HAP-1 (cell line): ENCODE data around the gene CCDC171.

Experiments
- DNase-seq, 2 experiments: peaks; one replicate each; pipeline ENCODE4 v3.0.0-alpha.2; 2016 to 2020; ENCODE audit warnings: low spot score in 2 of 2
- H3K27me3 ChIP-seq: fragments of 250-450 bp; sonication (Bioruptor Pico); 2 replicates; pipeline ENCODE4 v1.5.1; 2020; ENCODE audit warnings: low read depth, mild to moderate bottlenecking, moderate library complexity
- H3K36me3 ChIP-seq: fragments of 250-450 bp; sonication (Bioruptor Pico); replicated peaks from 2 replicates; pipeline ENCODE4 v1.5.1; 2020; ENCODE audit warnings: mild to moderate bottlenecking
- H3K4me1 ChIP-seq: fragments of 250-450 bp; sonication (Bioruptor Pico); 2 replicates; pipeline ENCODE4 v1.5.1; 2020; ENCODE audit warnings: mild to moderate bottlenecking
- H3K4me3 ChIP-seq: fragments of 250-450 bp; sonication (Bioruptor Pico); 2 replicates; pipeline ENCODE4 v1.5.1; 2020; ENCODE audit warnings: mild to moderate bottlenecking, moderate library complexity
- H3K9me3 ChIP-seq: fragments of 250-450 bp; sonication (Bioruptor Pico); 2 replicates; pipeline ENCODE4 v1.5.1; 2020; ENCODE audit warnings: mild to moderate bottlenecking, moderate library complexity
- in situ Hi-C: fragments of 300-500 bp; cut with MboI; formaldehyde crosslinking; loops from 3 replicates; pipeline ENCODE4 v1.14.3; 2020; ENCODE audit warnings: low sequenced_read_pairs, inconsistent platforms, mixed read lengths

Gene CCDC171

GRCh38 chr9:15846611-15847010 lies 293.8 kb downstream of the CCDC171 start:
- no peak for DNase-seq
- H3K9me3 ChIP-seq = no peaks in the 10 kb centered on the region
- H3K4me3 ChIP-seq = no peak overlapping the region
- in situ Hi-C loops = no loop called here
- H3K36me3 ChIP-seq = no peaks in the 10 kb centered on the region
- H3K27me3 ChIP-seq = no peaks in the 10 kb centered on the region
- no peaks in the 10 kb centered on the region for H3K4me1 ChIP-seq

GRCh38 chr9:15849871-15850270 lies 297.0 kb downstream of the CCDC171 start:
- Histone ChIP-seq H3K4me1 (no peaks in the 10 kb centered on the region), H3K27me3 (0 out of 2 replicates have a peak, but pooled peaks cover under 1% of the 10 kb centered on the region), H3K9me3 (no peaks in the 10 kb centered on the region), H3K4me3 (no peak overlapping the region), H3K36me3 (no peaks in the 10 kb centered on the region)
- in situ Hi-C loops = no loop called here
- DNase-seq = no peak

GRCh38 chr9:15851766-15852165 lies 298.9 kb downstream of the CCDC171 start:
- H3K4me3 ChIP-seq = no peak overlapping the region
- no peaks in the 10 kb centered on the region for H3K9me3 ChIP-seq
- in situ Hi-C loops = no loop called here
- H3K36me3 ChIP-seq = no peaks in the 10 kb centered on the region
- DNase-seq = no peak
- no peaks in the 10 kb centered on the region for H3K4me1 ChIP-seq
- 0 out of 2 replicates have a peak, but pooled peaks cover 2% of the 10 kb centered on the region for H3K27me3 ChIP-seq

- DNase-seq = no peak
- Histone ChIP-seq H3K27me3 (0 out of 2 replicates have a peak, but pooled peaks cover 2% of the 10 kb centered on the region), H3K36me3 (no peaks in the 10 kb centered on the region), H3K4me3 (no peak overlapping the region), H3K4me1 (no peaks in the 10 kb centered on the region), H3K9me3 (0 out of 2 replicates have a peak, but pooled peaks cover 2% of the 10 kb centered on the region)
- in situ Hi-C loops = no loop called here
Measured at GRCh38 chr9:15856591-15856990, 303.7 kb downstream of the CCDC171 start.

GRCh38 chr9:15867334-15867733 lies 314.5 kb downstream of the CCDC171 start:
- H3K4me3 ChIP-seq = no peak overlapping the region
- H3K4me1 ChIP-seq = no peaks in the 10 kb centered on the region
- in situ Hi-C loops = no loop called here
- no peaks in the 10 kb centered on the region for H3K36me3 ChIP-seq
- no peak for DNase-seq
- no peaks in the 10 kb centered on the region; the same call in 1 of the 2 replicates for H3K27me3 ChIP-seq
- H3K9me3 ChIP-seq = no peaks in the 10 kb centered on the region

- H3K9me3 ChIP-seq = no peaks in the 10 kb centered on the region
- H3K36me3 ChIP-seq = no peaks in the 10 kb centered on the region
- in situ Hi-C loops = no loop called here
- no peak for DNase-seq
- peaks cover 6% of the 10 kb centered on the region; the same call in 1 of the 2 replicates for H3K27me3 ChIP-seq
- H3K4me1 ChIP-seq = no peaks in the 10 kb centered on the region
- H3K4me3 ChIP-seq = no peak overlapping the region
Measured at GRCh38 chr9:15867988-15868387, 315.1 kb downstream of the CCDC171 start.

- Histone ChIP-seq H3K36me3 (no peaks in the 10 kb centered on the region), H3K9me3 (no peaks in the 10 kb centered on the region), H3K4me3 (no peak overlapping the region), H3K27me3 (peaks cover 6% of the 10 kb centered on the region; the same call in 1 of the 2 replicates), H3K4me1 (no peaks in the 10 kb centered on the region)
- in situ Hi-C loops = no loop called here
- DNase-seq = peak in 1 of 2 experiments; percentile 55
Measured at GRCh38 chr9:15873573-15874177, 320.8 kb downstream of the CCDC171 start.

GRCh38 chr9:15882328-15882727 lies 329.5 kb downstream of the CCDC171 start:
- no peaks in the 10 kb centered on the region for H3K36me3 ChIP-seq
- in situ Hi-C loops = loop anchor here (25.0 kb wide), 1 partner anchor 255 kb away; no protein-coding TSS in a partner anchor
- no peaks in the 10 kb centered on the region for H3K4me1 ChIP-seq
- H3K27me3 ChIP-seq = no peaks in the 10 kb centered on the region; the same call in 1 of the 2 replicates
- no peaks in the 10 kb centered on the region for H3K9me3 ChIP-seq
- DNase-seq = no peak
- H3K4me3 ChIP-seq = no peak overlapping the region

- Histone ChIP-seq H3K27me3 (no peaks in the 10 kb centered on the region; the same call in 1 of the 2 replicates), H3K4me3 (no peak overlapping the region), H3K9me3 (no peaks in the 10 kb centered on the region), H3K4me1 (no peaks in the 10 kb centered on the region), H3K36me3 (no peaks in the 10 kb centered on the region)
- in situ Hi-C loops = loop anchor here (25.0 kb wide), 1 partner anchor 254 kb away; no protein-coding TSS in a partner anchor
- no peak for DNase-seq
Measured at GRCh38 chr9:15882883-15883282, 330.0 kb downstream of the CCDC171 start.

- Histone ChIP-seq H3K36me3 (no peaks in the 10 kb centered on the region), H3K9me3 (no peaks in the 10 kb centered on the region), H3K4me1 (no peaks in the 10 kb centered on the region), H3K4me3 (no peak overlapping the region), H3K27me3 (no peaks in the 10 kb centered on the region)
- DNase-seq = no peak
- in situ Hi-C loops = loop anchor here (25.0 kb wide), 1 partner anchor 252 kb away; no protein-coding TSS in a partner anchor
Measured at GRCh38 chr9:15885464-15885863, 332.6 kb downstream of the CCDC171 start.

- H3K27me3 ChIP-seq = no peaks in the 10 kb centered on the region
- DNase-seq = no peak
- no peaks in the 10 kb centered on the region for H3K36me3 ChIP-seq
- in situ Hi-C loops = loop anchor here (25.0 kb wide), 1 partner anchor 248 kb away; no protein-coding TSS in a partner anchor
- no peaks in the 10 kb centered on the region for H3K9me3 ChIP-seq
- H3K4me3 ChIP-seq = no peak overlapping the region
- H3K4me1 ChIP-seq = no peaks in the 10 kb centered on the region
Measured at GRCh38 chr9:15889555-15889954, 336.7 kb downstream of the CCDC171 start.

GRCh38 chr9:15901572-15901971 lies 348.7 kb downstream of the CCDC171 start:
- no peak overlapping the region for H3K4me3 ChIP-seq
- no peaks in the 10 kb centered on the region for H3K36me3 ChIP-seq
- no peaks in the 10 kb centered on the region for H3K27me3 ChIP-seq
- in situ Hi-C loops = no loop called here
- no peaks in the 10 kb centered on the region for H3K4me1 ChIP-seq
- DNase-seq = no peak
- no peaks in the 10 kb centered on the region for H3K9me3 ChIP-seq

- Histone ChIP-seq H3K4me3 (no peak overlapping the region), H3K36me3 (no peaks in the 10 kb centered on the region), H3K9me3 (no peaks in the 10 kb centered on the region), H3K27me3 (no peaks in the 10 kb centered on the region), H3K4me1 (no peaks in the 10 kb centered on the region)
- DNase-seq = no peak
- in situ Hi-C loops = no loop called here
Measured at GRCh38 chr9:15909297-15909696, 356.5 kb downstream of the CCDC171 start.

- in situ Hi-C loops = no loop called here
Measured at GRCh38 chr9:15915711-15916110, 362.9 kb downstream of the CCDC171 start.

More at GRCh38 chr9:15915711-15916110, 362.9 kb downstream of the CCDC171 start:
- Histone ChIP-seq H3K27me3 (no peaks in the 10 kb centered on the region), H3K4me3 (no peak overlapping the region), H3K9me3 (no peaks in the 10 kb centered on the region), H3K36me3 (no peaks in the 10 kb centered on the region), H3K4me1 (no peaks in the 10 kb centered on the region)
- no peak for DNase-seq
